GM21515 (cell line): ENCODE results near the gene FGR.
A peak's percentile ranks its signal among the peaks of the same experiment; 100 is the strongest.

Source experiments
- ATAC-seq: cut with Tn5 transposase; IDR thresholded peaks from one replicate; pipeline ENCODE4 v1.9.1; 2021; ENCODE audit not compliant: unreplicated experiment

The FGR gene

DNA sequence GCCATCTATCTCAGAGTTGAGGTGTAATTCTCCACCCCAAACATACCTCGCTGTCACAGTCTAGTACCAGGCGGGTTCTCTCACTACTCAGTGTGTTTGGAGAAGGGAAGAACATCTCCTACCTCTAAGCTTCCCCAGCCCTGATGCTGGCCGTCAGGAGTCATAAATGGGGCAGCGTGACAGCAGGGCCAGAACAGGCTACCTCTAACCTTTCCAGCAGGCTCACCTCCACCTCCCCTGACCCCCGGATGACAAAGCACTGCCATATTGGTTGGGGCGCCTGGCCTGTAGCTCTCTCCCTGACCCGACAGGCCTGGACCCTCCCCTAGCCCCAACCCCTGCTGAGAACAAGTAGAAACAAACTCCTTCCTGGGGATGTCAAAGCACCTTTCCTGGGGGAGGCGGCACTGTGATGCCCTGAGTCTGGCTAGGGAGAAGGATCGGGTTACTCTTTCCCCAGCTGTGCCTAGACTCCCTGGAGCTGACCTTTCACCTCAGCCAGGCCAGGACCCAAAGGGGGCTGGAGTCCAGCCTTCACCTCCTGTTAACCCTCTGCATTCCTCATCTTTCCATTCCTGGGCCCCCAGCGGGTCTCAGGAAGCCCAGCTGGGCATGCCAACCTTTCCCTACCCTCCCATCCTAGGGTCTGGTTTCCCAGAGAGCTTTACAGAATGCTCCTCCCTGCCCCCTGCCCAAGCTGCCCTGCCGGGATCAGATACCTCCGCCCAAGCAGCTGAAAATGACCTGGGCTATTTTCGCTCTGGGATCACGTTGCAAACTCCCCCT is 65.3 kb downstream of the FGR start:
- no peak for ATAC-seq

DNA sequence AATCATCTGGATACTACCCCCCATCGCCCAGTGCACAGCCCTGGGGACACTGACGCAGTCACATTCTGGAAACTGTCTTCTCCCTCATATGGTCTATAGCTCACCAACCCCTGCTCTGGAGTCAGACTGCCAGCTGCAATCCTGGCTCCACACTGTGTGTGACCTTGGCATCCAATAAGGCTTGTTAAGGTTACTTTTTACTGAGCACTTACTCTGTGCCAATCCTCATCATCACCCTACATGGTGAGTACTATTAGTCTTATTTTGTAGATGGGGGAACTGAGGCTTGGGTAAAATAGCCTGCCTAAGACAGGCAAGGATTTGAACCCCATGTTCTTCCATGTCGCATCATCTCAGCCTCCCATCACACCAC is 65.9 kb downstream of the FGR start:
- no peak for ATAC-seq

DNA sequence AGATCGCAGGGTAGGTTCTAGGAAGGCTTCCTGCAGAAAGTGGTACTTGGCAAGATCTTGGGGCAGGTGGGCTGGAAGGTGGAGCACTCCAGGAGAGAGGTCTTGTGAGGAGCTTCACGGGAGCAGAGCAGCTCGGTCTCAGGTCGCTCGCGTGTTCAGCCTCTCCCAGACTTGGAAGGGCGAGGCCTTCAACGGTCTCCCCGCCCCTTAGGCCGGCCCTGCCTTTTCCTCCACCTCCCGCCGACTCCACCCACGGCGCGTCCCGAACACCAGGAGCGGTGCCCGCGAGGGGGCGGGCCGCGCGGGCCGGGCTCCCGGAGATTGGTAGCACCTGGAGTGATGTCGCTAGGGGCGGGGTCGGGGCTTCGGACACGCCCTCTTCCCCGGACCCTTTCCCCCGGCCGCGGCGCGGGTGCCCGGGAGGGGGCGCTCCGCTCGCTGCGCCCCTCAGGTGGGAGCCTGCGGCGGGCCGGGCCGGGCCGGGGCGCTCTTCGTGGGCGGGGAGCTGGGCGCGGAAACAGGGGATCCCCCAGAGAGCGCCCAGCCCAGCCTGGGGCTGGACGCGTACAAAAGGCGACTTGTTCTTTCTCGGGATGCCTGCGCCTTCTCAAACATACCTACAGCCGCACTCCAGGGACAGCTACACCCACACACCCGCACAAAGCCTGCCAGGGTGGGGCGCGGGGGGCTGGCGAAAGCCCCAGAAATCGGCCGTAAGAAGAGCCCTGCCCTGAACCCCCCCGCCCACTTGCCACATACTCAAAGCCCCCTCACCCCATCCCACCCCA is 66.5 kb downstream of the FGR start:
- peak; percentile 86 for ATAC-seq

DNA sequence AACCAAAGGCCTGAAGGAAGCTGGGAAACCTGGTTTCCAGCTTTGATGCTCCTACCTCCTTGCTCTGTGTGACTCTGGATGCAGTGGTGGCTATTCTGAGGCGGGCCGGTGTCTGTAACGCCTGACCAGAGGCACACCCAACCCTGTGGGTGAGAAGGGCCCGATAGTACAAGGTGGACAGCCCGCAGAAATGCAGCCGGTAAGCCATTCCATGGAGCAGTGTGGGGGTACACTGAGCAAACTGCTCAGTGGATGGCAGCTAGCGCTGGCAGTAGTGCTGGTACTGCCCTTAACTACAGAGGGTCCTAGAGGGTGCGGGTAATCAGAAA is 67.0 kb downstream of the FGR start:
- ATAC-seq = no peak

DNA sequence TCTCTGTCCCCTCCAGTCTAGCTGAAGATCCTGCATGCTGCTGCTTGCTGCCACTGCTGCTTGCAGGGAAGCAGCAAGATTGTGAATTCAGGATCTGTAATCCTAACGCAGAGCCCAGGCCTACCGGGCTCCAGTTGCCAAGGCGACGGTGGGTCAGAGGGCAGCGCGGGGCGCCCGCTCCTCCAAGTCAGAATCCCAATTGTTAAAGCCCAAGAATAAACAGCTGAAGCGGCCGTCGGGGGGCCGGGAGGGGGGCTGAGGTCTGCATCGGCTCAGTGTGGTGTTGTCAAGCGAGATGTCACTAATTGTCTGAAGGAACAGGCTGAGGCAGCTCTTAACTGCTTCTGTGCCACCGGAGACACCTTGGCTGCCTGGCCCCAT is 67.8 kb downstream of the FGR start:
- ATAC-seq = no peak

DNA sequence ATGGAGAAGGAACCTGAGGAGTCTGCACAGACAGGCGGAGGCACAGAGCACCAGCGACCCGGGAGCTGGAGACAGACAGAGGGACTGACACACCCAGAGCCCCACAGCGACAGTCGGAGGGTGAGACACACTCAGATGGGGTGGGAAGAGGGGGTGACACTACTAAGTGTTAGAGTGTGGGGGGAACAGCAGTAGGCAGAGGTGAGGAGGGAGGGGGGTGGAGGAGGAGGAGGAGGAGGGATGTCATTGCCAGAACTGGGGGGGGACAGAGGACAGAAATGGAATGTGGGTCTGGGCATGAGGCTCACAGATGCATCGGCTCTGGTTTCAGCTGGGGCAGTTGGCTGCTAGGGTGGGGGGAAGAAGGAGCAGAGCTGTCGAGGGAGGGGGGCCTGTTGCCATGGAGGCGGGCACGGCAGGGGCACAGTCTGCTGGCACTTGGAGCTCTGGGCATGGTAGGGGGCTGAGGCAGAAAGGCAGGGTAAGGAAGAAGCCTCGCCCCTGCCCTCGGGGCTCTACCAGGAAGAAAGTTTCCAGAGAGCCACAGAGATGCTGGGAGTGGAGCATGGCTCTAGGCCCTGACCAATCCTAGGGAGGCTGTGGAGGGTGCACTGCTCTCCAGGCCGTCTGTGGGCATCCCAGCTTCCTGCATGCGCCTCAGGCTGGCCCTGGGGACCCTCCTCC is 68.4 kb downstream of the FGR start:
- ATAC-seq = no peak

DNA sequence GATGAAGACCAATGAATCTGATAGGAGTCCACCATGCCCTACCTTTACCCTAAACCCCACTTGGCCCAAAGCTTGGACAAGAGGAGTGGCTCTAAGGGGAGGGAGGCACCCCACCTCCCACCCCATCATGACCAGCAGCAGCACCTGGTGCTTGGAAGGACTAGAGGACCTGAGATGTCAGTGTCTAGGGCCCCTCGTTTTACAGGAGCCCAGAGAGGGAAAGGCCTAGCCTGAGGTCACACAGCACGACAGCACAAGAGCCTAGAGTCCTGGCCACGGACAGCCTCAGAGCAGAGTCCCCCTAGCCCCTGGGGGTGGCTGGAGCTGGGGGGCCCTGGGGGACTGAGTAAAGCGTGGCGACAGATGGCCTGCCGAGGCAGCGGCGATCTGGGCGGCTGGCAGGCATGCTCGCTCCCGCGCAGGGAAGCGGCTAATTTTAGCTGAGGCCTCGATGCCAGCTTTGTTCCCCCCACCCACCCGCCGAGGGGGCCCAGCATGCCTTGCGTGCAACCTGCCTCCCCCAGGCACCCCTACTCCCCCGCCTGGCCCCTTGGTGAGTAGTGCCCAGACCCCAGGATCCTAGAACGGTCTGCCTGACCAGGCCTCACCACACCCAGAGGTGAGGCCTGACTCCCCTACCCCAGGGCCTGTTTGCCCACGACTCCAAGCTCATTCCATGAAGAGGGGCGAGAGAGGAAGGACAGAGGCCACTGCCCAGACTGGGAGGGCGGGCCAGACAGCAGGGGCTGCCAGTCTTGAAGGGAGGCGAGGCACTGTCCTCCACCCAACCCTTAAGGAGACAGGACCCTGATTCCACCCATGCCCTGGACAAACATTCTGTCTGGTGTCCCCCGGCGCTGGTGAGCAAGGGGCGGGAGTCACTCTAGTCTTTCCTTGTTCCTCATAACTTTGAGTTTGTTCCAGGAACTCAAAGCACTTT is 70.0 kb downstream of the FGR start:
- ATAC-seq = no peak

DNA sequence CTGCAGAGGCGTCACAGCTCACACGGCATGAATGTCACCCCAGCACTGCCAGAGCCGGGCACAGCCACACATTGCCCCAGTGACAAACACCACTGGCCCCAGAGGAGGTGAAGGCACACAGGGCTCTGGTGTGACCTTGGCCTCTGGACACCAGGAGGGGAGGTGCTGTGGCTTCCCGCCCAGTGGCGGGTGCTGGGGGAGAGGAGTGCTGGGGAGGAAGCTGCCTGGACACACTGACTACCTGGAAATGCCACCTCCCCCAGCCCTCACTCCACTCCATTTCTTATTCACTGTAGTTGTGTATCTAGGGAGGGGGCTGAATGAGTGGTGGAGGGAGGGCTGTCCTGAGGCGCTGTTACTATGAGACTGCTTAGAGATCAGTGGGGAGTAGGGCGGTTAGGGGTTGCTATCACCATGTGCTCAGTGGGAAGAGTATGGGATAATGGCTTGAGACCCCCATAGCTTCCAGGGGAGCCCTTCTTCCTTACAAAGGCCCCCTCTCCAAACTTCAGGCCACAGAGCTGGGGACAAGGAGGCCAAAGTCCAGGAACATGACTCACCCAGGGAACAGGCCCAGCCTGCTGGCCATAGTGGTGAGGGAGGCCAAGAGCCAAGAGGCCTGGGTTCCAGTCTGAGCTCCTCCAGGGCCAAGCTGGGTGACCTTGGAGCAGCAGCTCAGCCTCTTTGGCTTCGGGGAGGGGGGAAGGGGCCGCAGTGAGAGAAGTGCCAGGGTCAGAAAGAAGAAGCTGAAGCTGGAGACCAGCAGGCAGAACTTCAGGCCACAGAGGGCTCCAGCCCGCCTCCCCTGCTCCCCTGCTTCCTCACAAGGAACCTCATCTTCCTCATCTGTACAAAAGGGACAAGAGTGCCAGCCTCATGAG is 71.2 kb downstream of the FGR start:
- ATAC-seq = no peak

DNA sequence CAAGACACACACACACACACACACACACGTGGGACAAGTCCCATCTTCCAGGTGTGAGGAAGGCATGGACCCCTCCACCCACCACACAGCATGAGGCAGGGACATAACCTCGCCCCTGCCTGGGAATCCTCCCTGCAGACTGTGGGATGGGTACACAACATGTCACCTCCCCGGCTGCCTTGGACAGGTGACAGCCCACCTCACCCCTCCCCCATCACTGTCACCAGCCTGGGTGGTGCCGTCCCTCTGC is 71.7 kb downstream of the FGR start:
- ATAC-seq = no peak

DNA sequence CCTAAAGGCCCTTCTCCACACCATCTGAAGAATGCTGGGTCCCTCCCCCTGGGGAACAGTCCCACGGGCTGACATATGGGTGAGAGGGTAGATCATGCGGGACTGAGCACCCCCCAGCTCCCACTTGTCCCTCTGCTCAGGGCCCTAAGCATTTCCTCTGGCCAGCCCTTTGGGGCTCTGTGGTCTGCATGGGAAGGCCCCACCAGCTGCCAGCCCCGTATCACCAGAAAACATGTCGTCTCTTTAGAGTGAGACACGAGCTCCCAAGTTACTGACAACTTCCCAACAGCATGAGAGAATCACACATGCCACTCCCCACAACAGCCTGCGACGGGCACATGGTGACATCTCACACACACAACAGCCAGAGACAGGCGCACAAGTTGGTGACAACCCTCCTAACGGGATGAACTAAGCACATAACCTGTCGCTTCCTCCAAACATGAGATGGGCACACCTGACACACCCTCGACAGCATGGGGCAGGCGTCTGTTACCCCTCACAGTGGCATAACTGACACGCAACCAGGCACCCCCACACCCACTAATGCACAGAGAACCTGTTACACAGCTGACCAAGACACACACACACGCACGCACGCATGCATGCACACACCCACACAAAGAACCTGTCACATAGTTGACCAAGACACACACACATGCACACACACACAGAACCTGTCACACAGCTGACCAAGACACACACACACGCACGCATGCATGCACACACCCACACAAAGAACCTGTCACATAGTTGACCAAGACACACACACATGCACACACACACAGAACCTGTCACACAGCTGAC is 72.2 kb downstream of the FGR start:
- no peak for ATAC-seq
